ENCODE results near the gene RNF187. TPM values are rescaled to one million over a fixed set of nuclear protein-coding genes. Genes with fewer than 3 reads are reported as not detected.

The RNF187 gene
- total RNA-seq, 1 donor from 2014 or later, result 129 TPM

- Mint-ChIP-seq H3K27me3 (ENCODE audit: low read depth) (no peaks in the 10 kb centered on the region), H3K4me1 (peaks cover 30% of the 10 kb centered on the region), H3K36me3 (ENCODE audit: low read depth) (peaks cover 13% of the 10 kb centered on the region), H3K9me3 (no peaks in the 10 kb centered on the region), H3K27ac (ENCODE audit: unreplicated experiment) (no peak overlapping the region), H3K4me3 (peak overlapping the region; percentile 49)
- TF ChIP-seq, protein P1, sequence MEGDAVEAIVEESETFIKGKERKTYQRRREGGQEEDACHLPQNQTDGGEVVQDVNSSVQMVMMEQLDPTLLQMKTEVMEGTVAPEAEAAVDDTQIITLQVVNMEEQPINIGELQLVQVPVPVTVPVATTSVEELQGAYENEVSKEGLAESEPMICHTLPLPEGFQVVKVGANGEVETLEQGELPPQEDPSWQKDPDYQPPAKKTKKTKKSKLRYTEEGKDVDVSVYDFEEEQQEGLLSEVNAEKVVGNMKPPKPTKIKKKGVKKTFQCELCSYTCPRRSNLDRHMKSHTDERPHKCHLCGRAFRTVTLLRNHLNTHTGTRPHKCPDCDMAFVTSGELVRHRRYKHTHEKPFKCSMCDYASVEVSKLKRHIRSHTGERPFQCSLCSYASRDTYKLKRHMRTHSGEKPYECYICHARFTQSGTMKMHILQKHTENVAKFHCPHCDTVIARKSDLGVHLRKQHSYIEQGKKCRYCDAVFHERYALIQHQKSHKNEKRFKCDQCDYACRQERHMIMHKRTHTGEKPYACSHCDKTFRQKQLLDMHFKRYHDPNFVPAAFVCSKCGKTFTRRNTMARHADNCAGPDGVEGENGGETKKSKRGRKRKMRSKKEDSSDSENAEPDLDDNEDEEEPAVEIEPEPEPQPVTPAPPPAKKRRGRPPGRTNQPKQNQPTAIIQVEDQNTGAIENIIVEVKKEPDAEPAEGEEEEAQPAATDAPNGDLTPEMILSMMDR (conservative IDR thresholded peaks at IDR 0.05), result no peak
- no peak for DNase-seq (ENCODE audit: low read depth, low spot score)
Measured at GRCh38 chr1:228452194-228453021, 34.8 kb upstream of the RNF187 start.

- Mint-ChIP-seq H3K4me3 (peak overlapping the region; percentile 73), H3K9me3 (no peaks in the 10 kb centered on the region), H3K27ac (ENCODE audit: unreplicated experiment) (peak overlapping the region; percentile 68), H3K36me3 (ENCODE audit: low read depth) (peaks cover 13% of the 10 kb centered on the region), H3K27me3 (ENCODE audit: low read depth) (peaks cover 5% of the 10 kb centered on the region), H3K4me1 (peaks cover 36% of the 10 kb centered on the region)
- DNase-seq (ENCODE audit: low read depth, low spot score), result no peak
- TF ChIP-seq, protein P1 (conservative IDR thresholded peaks at IDR 0.05), result no peak
Measured at GRCh38 chr1:228453022-228453560, 34.1 kb upstream of the RNF187 start.

GRCh38 chr1:228453614-228454013 lies 33.6 kb upstream of the RNF187 start:
- Mint-ChIP-seq H3K4me3 (peak overlapping the region; percentile 75), H3K4me1 (peaks cover 42% of the 10 kb centered on the region), H3K36me3 (ENCODE audit: low read depth) (peaks cover 13% of the 10 kb centered on the region), H3K27ac (ENCODE audit: unreplicated experiment) (no peak overlapping the region), H3K9me3 (no peaks in the 10 kb centered on the region), H3K27me3 (ENCODE audit: low read depth) (peaks cover 8% of the 10 kb centered on the region)
- TF ChIP-seq, protein P1 (conservative IDR thresholded peaks at IDR 0.05), result no peak
- no peak for DNase-seq (ENCODE audit: low read depth, low spot score)

- H3K27ac Mint-ChIP-seq (ENCODE audit: unreplicated experiment), result peak overlapping the region; percentile 58
- H3K4me3 Mint-ChIP-seq, result peak overlapping the region; percentile 75
- TF ChIP-seq, protein P1 (conservative IDR thresholded peaks at IDR 0.05), result no peak
Measured at GRCh38 chr1:228454238-228454637, 32.9 kb upstream of the RNF187 start.

GRCh38 chr1:228455715-228456114 lies 31.5 kb upstream of the RNF187 start:
- Mint-ChIP-seq H3K4me3 (peak overlapping the region; percentile 67), H3K36me3 (ENCODE audit: low read depth) (peaks cover 13% of the 10 kb centered on the region), H3K4me1 (peaks cover 49% of the 10 kb centered on the region), H3K27me3 (ENCODE audit: low read depth) (peaks cover 14% of the 10 kb centered on the region), H3K27ac (ENCODE audit: unreplicated experiment) (no peak overlapping the region), H3K9me3 (no peaks in the 10 kb centered on the region)
- TF ChIP-seq, protein P1 (conservative IDR thresholded peaks at IDR 0.05), result peak; percentile 45
- no peak for DNase-seq (ENCODE audit: low read depth, low spot score)

More at GRCh38 chr1:228454238-228454637, 32.9 kb upstream of the RNF187 start:
- DNase-seq (ENCODE audit: low read depth, low spot score), result no peak
- Mint-ChIP-seq H3K9me3 (no peaks in the 10 kb centered on the region), H3K4me1 (peaks cover 45% of the 10 kb centered on the region), H3K27me3 (ENCODE audit: low read depth) (peaks cover 10% of the 10 kb centered on the region), H3K36me3 (ENCODE audit: low read depth) (peaks cover 13% of the 10 kb centered on the region)

Measured in neural crest cell (in vitro differentiated cells).